H9 (cell line): ENCODE results near the gene NSMF. TPM values are rescaled to one million over a fixed set of nuclear protein-coding genes. Genes with fewer than 3 reads are reported as not detected.

ENCODE experiments used
- DNase-seq: peaks from one replicate; pipeline ENCODE4 v3.0.0-alpha.2; 2017
- H2AFZ ChIP-seq: one replicate; pipeline ENCODE4 v1.6.1; 2013; ENCODE audit warnings: mild to moderate bottlenecking, low read length, control low read depth, moderate library complexity
- H2AK5ac ChIP-seq: 2 replicates; pipeline ENCODE4 v1.6.1; 2013; ENCODE audit warnings: low read length, control low read depth, mixed read lengths; ENCODE audit not compliant: insufficient read length
- H2BK120ac ChIP-seq: one replicate; pipeline ENCODE4 v1.6.1; 2013; ENCODE audit warnings: low read depth, mild to moderate bottlenecking, low read length, control low read depth, inconsistent platforms; ENCODE audit not compliant: poor library complexity, severe bottlenecking
- H2BK12ac ChIP-seq: 2 replicates; pipeline ENCODE4 v1.6.1; 2013; ENCODE audit warnings: low read length, control low read depth, mixed read lengths, low read depth; ENCODE audit not compliant: insufficient read length
- H2BK15ac ChIP-seq: 2 replicates; pipeline ENCODE4 v1.6.1; 2013; ENCODE audit warnings: low read depth, low read length, control low read depth
- H2BK20ac ChIP-seq: one replicate; pipeline ENCODE4 v1.6.1; 2013; ENCODE audit warnings: low read depth, mild to moderate bottlenecking, low read length, control low read depth, inconsistent platforms; ENCODE audit not compliant: poor library complexity, severe bottlenecking
- H2BK5ac ChIP-seq: 2 replicates; pipeline ENCODE4 v1.6.1; 2013; ENCODE audit warnings: low read length, control low read depth, mixed read lengths; ENCODE audit not compliant: insufficient read length
- H3K14ac ChIP-seq: 2 replicates; pipeline ENCODE4 v1.6.1; 2013; ENCODE audit warnings: low read length, control low read depth; ENCODE audit not compliant: insufficient read depth
- H3K18ac ChIP-seq: 2 replicates; pipeline ENCODE4 v1.6.1; 2013; ENCODE audit warnings: low read depth, mild to moderate bottlenecking, mixed read lengths, low read length, control low read depth; ENCODE audit not compliant: insufficient read length
- H3K23ac ChIP-seq: 2 replicates; pipeline ENCODE4 v1.6.1; 2013; ENCODE audit warnings: low read length, control low read depth, mixed read lengths, low read depth; ENCODE audit not compliant: insufficient read length
- H3K23me2 ChIP-seq: 2 replicates; pipeline ENCODE4 v1.6.1; 2013; ENCODE audit warnings: low read depth, mild to moderate bottlenecking, mixed read lengths, low read length, control low read depth; ENCODE audit not compliant: insufficient read length, poor library complexity, severe bottlenecking
- H3K27ac ChIP-seq: 2 replicates; pipeline ENCODE4 v1.5.1; 2013; ENCODE audit warnings: low read length, control low read depth, mixed read lengths, low read depth; ENCODE audit not compliant: insufficient read length
- H3K27me3 ChIP-seq: 2 replicates; pipeline ENCODE4 v1.6.1; 2013; ENCODE audit warnings: low read length, control low read depth, inconsistent platforms; ENCODE audit not compliant: insufficient read depth
- H3K4ac ChIP-seq: 2 replicates; pipeline ENCODE4 v1.6.1; 2013; ENCODE audit warnings: low read depth, mild to moderate bottlenecking, control low read depth, inconsistent platforms, low read length, moderate library complexity
- H3K4me1 ChIP-seq: 2 replicates; pipeline ENCODE4 v1.6.1; 2013; ENCODE audit warnings: low read length, control low read depth, inconsistent platforms; ENCODE audit not compliant: insufficient read depth
- H3K4me2 ChIP-seq: 2 replicates; pipeline ENCODE4 v1.6.1; 2013; ENCODE audit warnings: low read length, control low read depth, mixed read lengths; ENCODE audit not compliant: insufficient read length, insufficient read depth
- H3K56ac ChIP-seq: 2 replicates; pipeline ENCODE4 v1.6.1; 2013; ENCODE audit warnings: low read depth, mild to moderate bottlenecking, mixed read lengths, low read length, control low read depth; ENCODE audit not compliant: insufficient read length
- H3K79me1 ChIP-seq: 2 replicates; pipeline ENCODE4 v1.6.1; 2013; ENCODE audit warnings: low read depth, mild to moderate bottlenecking, moderate library complexity, low read length, control low read depth, inconsistent platforms; ENCODE audit not compliant: insufficient read depth, poor library complexity, severe bottlenecking
- H3K79me2 ChIP-seq: 2 replicates; pipeline ENCODE4 v1.6.1; 2013; ENCODE audit warnings: low read length, control low read depth, inconsistent platforms; ENCODE audit not compliant: insufficient read depth
- H3K9ac ChIP-seq: 2 replicates; pipeline ENCODE4 v1.6.1; 2013; ENCODE audit warnings: low read length, control low read depth, mixed read lengths; ENCODE audit not compliant: insufficient read length; ENCODE audit errors: extremely low read depth
- H3K9me3 ChIP-seq: one replicate; pipeline ENCODE4 v1.6.1; 2013; ENCODE audit warnings: low read depth, low read length, inconsistent platforms; ENCODE audit not compliant: control insufficient read depth
- H3T11ph ChIP-seq: one replicate; pipeline ENCODE4 v1.6.1; 2013; ENCODE audit warnings: mild to moderate bottlenecking, low read length, control low read depth, inconsistent platforms
- H4K20me1 ChIP-seq: one replicate; pipeline ENCODE4 v1.6.1; 2013; ENCODE audit not compliant: control insufficient read depth, insufficient read length, insufficient read depth
- H4K5ac ChIP-seq: 2 replicates; pipeline ENCODE4 v1.6.1; 2013; ENCODE audit warnings: low read depth, mild to moderate bottlenecking, mixed read lengths, low read length, control low read depth; ENCODE audit not compliant: insufficient read length
- H4K8ac ChIP-seq: replicated peaks from 2 replicates; pipeline ENCODE4 v1.6.1; 2013; ENCODE audit warnings: low read length, control low read depth, mixed read lengths, low read depth; ENCODE audit not compliant: insufficient read length
- H4K91ac ChIP-seq: 2 replicates; pipeline ENCODE4 v1.6.1; 2013; ENCODE audit warnings: low read depth, mild to moderate bottlenecking, moderate library complexity, mixed read lengths, low read length, control low read depth; ENCODE audit not compliant: insufficient read length
- H3K27ac Mint-ChIP-seq, 3 experiments: 2 replicates in 2 of 3; 3 replicates in 1 of 3; pipeline ENCODE4 v1.8.0; 2020 to 2021; ENCODE audit warnings: mixed read lengths in 3 of 3, mild to moderate bottlenecking in 1 of 3, moderate library complexity in 1 of 3
- H3K27me3 Mint-ChIP-seq: 2 replicates; pipeline ENCODE4 v1.8.0; 2021; ENCODE audit warnings: low read depth, mild to moderate bottlenecking, moderate library complexity, mixed read lengths
- H3K36me3 Mint-ChIP-seq, 3 experiments: 2 replicates in 2 of 3; 3 replicates in 1 of 3; pipeline ENCODE4 v1.8.0; 2020 to 2021; ENCODE audit warnings: low read depth in 3 of 3, mixed read lengths in 3 of 3; ENCODE audit not compliant: insufficient read depth in 1 of 3
- H3K4me1 Mint-ChIP-seq, 2 experiments: 2 replicates each; pipeline ENCODE4 v1.8.0; 2020; ENCODE audit warnings: mixed read lengths in 2 of 2
- H3K4me3 Mint-ChIP-seq, 2 experiments: 2 replicates in 1 of 2; 3 replicates in 1 of 2; pipeline ENCODE4 v1.8.0; 2020 to 2021; ENCODE audit warnings: mild to moderate bottlenecking in 2 of 2, mixed read lengths in 2 of 2, moderate library complexity in 1 of 2
- H3K9me3 Mint-ChIP-seq, 2 experiments: 2 replicates in 1 of 2; 3 replicates in 1 of 2; pipeline ENCODE4 v1.8.0; 2020; ENCODE audit warnings: mild to moderate bottlenecking in 2 of 2, mixed read lengths in 2 of 2, moderate library complexity in 1 of 2
- CTCF ChIP-seq: fragments of 200-600 bp; sonication (generic); conservative IDR thresholded peaks from 3 replicates; pipeline ENCODE4 v1.8.0; 2021; ENCODE audit warnings: antibody characterized with exemption, mild to moderate bottlenecking
- WGBS: extraction: QIAGEN DNeasy Blood & Tissue Kit; methylation state at CpG from one replicate; pipeline ENCODE4 v1.1.7; 2013; ENCODE audit warnings: missing lambda C conversion rate, low lambda C conversion rate, mixed read lengths; ENCODE audit not compliant: insufficient read length; ENCODE audit errors: extremely low coverage; 5-methylcytosine and 5-hydroxymethylcytosine counted together
- total RNA-seq: library from RNA; stranded (reverse); gene quantifications from 2 replicates; pipeline ENCODE4 v1.2.1, GENCODE V29; 2021

The NSMF gene
- total RNA-seq, 1 experiment from 2014 or later, result 46.3 TPM

- Mint-ChIP-seq H3K27ac (peak overlapping the region in 1 of 3 experiments; percentile 39; a peak in 1 of 7 replicates), H3K4me1 (peaks cover 0 to 5% of the 10 kb centered on the region in 2 experiments; a peak in 1 of 4 replicates), H3K9me3 (no peaks in the 10 kb centered on the region), H3K4me3 (no peak overlapping the region), H3K36me3 (peaks cover 0 to 2% (median 0%) of the 10 kb centered on the region in 3 experiments; a peak in 1 of 7 replicates), H3K27me3 (peaks cover 8% of the 10 kb centered on the region; the same call in 1 of the 2 replicates)
- Histone ChIP-seq H2BK5ac (no peak overlapping the region), H2BK12ac (no peak overlapping the region), H3K23me2 (peaks cover 3% of the 10 kb centered on the region), H4K91ac (no peak overlapping the region), H3K4me1 (no peaks in the 10 kb centered on the region), H3T11ph (no peak overlapping the region), H3K79me2 (no peaks in the 10 kb centered on the region), H4K8ac (no peak overlapping the region), H3K79me1 (no peaks in the 10 kb centered on the region), H3K18ac (no peak overlapping the region), H4K5ac (no peak overlapping the region), H3K56ac (no peak overlapping the region), H2BK15ac (no peak overlapping the region), H2AFZ (no peak overlapping the region), H2AK5ac (no peak overlapping the region), H3K27ac (no peak overlapping the region), H3K23ac (no peak overlapping the region), H3K4me2 (no peak overlapping the region), H4K20me1 (no peaks in the 10 kb centered on the region), H3K4ac (no peak overlapping the region), H3K9ac (no peak overlapping the region), H3K27me3 (no peaks in the 10 kb centered on the region), H3K14ac (no peak overlapping the region; the same call in 1 of the 2 replicates), H2BK20ac (no peak overlapping the region), H3K9me3 (no peaks in the 10 kb centered on the region), H2BK120ac (no peak overlapping the region)
- TF ChIP-seq CTCF, result no peak
- peak; percentile 27 for DNase-seq
- WGBS, result no CpG with 5 or more reads among the region's 24 CpGs
Observed at GRCh38 chr9:137408651-137409405, 50.3 kb downstream of the NSMF start.
